HG03175 (cell line): Measurements from ENCODE around the gene KLHL26.

Experiments used
- ATAC-seq: cut with Tn5 transposase; IDR thresholded peaks from one replicate; pipeline ENCODE4 v1.9.1; 2021; ENCODE audit warnings: mild to moderate bottlenecking, moderate library complexity; ENCODE audit not compliant: unreplicated experiment

KLHL26 gene

DNA sequence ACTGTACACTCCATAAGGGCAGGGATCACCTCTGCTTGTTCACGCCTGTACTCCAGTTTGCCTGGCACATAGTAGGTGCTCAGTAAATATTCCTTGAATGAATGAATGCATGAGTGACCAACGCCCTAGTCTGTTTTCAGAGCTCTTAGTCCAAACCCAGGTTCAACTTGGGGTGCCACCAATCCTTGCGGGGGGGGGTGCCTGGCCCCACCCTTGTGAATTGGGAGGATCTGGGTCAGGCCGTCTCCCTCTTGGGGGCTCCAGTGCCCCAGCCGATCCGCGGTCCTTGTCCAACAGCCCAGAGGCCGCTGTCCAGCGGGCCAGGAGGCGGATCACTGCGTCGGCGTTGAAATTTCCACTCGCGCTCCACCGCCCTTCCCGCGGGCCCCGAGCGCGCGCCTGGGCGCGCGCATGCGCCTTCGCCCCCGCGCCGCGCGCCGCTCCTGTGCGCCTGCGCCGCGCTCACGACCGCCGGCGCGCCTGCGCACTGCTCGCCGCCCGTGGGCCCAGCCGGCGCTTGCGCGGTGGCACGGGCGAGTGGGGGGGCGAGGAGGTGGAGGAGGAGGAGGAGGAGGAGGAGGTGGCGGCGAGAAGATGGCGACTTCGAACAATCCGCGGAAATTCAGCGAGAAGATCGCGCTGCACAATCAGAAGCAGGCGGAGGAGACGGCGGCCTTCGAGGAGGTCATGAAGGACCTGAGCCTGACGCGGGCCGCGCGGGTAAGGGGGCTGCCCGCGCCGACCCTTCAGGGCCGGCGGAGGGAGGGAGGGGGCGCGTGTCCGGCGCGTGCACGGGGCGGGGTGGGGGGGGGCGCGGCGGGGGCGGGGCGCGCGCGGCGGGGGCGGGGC is 46.5 kb downstream of the KLHL26 start, which contains the start of gene CRTC1:
TSS of gene CRTC1 (plus strand) at position 572 of the 849 bp plus-strand sequence. CDS start at position 595, 23 bp downstream.
- ATAC-seq, result peak; percentile 79

DNA sequence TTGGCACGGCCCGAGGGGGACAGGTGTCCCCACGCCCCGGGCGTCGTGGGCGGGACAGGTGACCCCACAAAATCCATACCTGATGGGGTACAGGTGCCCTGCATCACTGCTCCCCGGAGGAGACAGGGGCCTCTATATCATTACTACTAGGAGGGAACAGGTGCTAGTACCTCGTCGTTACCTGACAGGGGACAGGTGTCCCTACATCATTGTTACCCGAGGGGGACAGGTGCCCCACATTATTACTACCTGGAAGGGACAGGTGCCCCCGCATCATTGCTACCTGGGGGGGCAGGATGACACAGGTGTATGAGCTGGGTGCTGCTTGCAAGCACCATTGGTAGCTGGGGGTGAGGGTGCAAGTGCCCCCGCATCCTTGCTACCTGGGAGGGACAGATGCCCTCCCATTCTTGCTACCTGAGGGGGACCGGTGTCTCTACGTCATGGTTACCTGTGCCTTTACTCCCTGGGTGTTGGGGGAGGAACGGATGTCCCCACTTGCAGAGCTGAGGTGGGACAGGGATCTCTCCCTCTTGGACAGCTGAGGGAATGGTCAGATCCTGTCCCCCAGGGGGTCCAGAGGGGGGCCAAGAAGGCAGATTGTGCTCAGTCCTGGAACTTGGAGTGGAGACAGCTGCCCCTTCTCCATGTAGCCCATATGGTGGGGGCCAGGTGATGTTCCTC is 47.3 kb downstream of the KLHL26 start:
- no peak for ATAC-seq

DNA sequence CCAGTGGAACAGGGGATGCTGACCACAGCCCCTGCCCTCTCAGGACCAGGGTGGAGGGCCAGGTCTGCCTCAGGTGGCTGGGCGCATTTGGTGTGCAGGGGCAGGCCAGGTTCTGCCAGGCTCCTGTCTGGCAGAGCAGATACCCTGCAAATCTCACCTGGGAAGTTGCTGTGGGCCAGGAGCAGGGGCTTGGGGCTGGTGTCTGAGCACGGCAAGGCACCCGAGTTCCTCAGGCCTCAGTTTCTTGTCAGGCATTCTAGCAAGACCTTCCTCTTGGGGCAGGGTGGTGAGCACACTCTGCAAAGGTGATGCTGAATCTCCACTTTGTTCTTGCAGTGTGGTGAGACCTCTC is 47.8 kb downstream of the KLHL26 start:
- ATAC-seq, result no peak

DNA sequence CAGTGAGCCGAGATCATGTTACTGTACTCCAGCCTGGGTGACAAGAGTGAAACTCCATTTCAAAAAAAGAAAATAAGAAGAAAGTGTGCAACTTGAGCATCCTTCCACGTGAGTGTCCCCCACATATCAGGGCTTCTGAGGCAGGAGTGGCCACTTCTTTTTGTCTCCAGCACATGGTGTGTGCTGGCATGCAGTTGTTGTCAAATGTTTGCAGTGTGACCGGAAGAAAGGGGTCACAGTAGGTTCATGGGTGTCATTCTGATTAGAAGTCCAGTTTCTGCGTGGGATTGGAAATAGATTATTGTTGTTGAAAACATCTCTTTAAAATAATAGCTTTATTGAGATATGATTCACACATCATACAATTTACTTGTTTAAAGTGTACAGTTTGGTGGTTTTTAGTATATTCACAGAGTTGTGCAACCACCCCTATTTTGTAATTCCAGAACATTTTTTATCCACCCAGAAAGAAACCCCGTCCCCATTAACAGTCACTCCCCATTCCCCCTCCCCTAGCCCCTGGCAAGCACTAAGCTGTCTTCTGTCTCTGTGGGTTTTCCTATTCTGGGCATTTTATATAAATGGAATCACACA is 48.9 kb downstream of the KLHL26 start:
- ATAC-seq, result no peak

DNA sequence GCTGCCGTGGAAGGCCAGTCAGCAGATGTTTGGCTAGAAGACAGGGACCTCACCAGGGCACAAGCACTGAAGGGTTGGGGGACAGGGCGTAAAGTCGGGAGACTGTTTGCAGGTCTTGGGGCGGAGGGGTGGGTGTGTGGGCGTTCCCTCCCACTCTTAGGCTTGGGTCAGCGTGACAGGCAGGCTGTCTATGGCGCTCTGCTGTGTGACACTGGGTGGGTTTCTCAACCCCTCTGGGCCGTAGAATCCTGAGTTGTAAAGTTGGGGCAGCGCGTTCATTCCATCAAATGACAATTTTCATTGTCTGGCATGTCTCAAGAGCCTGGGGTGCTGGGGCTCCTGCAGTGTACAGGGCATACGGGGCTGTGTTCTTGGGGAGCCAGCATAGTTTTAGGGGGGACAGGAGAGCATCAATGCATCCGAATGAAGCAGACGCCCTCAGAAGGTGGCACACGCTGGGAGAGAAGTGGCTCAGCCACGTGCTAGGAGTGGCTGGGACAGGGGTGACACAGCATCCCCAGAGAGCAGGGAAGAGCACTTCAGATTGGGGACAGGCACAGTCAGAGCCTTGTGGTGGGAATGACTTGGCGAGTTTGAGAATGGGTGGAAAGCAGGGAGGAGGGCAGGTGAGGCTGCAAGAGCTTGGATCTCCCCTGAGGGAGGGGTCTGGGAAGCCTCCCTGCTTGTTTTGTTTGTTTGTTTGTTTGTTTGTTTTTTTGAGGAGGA is 51.1 kb downstream of the KLHL26 start:
- ATAC-seq, result no peak

DNA sequence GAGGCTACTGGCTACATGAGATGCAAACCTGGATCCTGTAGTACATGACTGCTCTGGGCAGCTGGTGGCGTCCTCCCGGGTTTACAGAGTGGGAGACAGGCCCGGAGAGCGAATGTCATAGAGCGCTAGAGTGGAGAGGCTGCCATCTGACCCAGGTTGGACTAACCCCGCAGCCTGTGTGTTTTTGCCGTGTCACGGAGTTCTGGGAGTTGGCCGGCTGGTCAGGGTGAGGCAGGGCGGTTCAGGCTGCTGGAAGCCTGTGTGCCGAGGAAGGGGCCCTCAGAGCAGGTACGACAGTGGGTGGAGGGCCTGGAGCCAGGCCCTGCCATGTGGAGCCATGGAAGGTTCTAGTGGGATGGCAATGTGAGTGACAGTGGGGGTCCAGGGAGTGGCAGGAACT is 59.2 kb downstream of the KLHL26 start:
- no peak for ATAC-seq

DNA sequence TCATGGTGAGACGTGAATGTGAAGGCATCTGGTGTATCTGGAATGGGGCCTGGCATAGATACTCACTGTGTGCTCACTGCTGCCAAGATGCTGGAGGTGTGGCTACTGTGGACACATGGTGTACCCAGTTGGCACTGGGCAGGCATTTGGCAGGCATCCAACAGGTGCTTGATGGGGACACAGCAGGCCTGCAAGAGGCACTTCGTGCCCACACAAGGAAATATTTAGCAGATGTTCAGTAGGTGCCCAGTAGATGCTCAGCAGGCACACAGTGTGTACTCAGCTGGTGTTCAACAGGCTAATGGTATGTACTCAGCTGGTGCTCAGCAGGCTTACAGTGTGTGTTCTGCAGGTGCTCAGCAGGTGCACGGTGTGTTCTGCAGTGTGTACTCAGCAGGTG is 60.9 kb downstream of the KLHL26 start:
- ATAC-seq, result no peak

DNA sequence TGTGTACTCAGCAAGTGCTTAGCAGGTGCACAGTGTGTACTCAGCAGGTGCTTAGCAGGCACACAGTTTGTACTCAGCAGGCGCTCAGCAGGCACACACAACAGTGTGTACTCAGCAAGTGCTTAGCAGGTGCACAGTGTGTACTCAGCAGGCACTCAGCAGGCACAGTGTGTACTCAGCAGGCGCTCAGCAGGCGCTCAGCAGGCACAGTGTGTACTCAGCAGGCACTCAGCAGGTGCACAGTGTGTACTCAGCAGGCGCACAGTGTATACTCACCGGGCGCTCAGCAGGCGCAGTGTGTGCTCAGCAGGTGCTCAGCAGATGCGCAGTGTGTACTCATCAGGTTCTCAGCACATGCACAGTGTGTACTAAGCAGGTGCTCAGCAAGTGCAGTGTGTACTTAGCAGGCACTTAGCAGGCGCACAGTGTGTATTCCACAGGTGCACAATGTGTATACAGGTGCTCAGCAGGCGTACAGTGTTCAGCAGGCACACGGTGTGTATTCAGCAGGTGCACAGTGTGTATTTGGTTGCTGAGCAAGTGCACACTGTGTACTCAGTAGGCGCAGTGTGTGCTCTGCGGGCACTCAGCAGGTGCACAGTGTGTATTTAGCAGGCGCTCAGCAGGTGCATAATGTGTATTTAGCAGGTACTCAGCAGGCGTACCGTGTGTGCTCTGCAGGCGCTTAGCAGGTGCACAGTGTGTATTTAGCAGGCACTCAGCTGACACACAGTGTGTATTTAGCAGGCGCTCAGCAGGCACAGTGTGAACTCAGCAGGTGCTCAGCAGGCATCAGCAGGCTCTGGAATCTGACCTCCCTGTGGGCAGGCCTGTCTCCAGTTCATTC is 61.7 kb downstream of the KLHL26 start:
- ATAC-seq, result no peak

DNA sequence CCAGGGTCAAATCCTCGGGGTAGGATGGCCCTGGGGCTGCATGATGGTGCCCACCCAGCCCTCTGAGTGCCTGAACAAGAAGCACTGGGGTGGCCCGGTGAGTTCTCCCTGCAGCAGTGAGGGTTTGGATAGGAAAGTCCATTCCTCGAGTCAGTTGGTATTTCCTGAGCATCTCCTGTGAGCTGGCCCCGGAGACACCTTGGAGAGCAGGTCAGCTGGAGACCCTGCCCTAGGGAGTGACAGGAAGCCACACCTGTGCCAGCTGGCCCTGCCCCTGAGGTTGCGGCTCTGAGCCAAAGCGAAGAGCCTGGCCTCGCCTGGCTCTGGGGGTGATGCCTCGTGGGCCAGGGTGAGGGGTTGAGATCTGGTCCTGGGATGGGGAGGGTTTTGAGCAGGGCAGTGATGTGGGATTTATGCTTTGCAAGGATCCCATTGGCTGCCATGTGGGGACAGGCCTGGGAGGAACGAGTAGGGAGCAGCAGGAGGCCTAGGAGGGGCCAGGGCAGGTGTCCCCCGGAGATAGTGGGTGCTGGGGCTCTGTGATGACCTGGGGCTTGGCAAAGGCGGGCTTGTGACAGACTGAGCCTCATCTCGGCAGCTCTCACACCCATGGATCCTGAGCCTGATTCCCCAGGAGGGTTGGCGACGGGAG is 62.7 kb downstream of the KLHL26 start:
- no peak for ATAC-seq

DNA sequence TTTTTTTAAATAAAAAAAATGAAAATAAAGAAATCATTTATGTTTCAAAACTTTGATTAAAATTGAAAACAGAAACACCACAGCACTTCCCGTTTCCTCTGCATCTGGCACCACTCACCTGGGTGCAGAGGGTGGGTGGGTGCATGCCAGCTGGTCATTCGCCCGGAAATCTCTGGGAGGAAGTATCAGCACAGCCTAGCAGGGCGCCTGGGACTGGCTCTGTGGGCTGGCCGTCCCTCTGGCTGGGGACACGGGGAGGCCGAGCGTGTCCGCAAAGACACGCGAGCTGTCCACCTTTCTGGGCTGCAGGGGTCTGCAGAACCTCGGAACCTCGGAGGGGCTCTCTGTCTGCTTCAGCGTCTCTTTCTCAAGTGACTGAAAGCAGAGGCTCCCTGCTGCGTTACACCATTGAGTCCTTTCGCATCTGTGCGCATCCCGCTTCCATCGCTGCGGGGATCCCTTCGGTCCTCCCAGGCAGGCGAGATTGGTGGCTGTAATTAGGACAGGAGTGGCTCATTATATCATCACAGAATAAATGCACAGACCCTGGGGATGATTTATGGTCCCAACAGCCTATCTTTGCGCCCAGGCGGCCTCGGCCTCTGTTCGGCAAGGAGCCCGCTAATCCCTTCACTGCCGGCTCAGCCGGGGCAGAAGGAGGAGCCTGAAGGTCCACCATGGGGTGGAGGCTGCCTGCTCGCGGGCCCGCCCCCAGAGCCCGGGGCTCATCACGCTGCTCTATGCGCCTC is 63.8 kb downstream of the KLHL26 start:
- peak; percentile 73 for ATAC-seq

DNA sequence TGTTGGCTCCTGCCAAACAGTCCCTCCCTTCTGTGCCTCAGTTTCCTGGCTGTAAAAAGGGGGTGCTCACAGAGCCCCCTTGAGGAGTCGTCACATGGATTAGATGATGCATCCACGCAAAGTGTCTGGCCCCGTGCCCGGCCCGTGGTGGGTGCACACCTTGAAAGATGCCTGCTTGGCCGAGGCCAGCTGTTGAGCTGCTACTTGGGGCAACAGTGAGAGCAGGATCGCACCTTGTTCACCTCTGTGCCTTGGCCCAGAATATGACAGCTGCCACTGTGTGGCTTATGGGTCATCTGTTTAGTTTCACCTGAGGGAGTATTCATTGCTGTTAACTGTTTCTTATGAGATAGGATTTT is 64.4 kb downstream of the KLHL26 start:
- ATAC-seq, result peak; percentile 35

DNA sequence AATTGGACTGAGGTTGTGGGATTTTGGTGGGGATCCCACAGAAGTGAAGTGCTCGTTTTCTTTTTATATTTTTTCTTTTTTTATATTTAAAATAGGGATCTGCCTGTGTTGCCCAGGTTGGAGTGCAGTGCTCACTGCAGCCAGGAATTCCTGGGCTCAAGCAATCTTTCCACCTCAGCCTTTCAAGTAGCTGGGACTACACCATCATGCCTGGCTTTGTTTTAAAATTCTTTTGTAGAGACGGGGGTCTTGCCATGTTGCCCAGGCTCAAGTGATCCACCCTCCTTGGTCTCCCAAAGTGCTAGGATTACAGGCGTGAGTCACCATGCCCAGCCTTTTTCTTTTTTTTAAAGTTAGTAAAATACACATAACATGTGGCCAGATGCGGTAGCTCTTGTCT is 67.2 kb downstream of the KLHL26 start:
- ATAC-seq, result no peak

DNA sequence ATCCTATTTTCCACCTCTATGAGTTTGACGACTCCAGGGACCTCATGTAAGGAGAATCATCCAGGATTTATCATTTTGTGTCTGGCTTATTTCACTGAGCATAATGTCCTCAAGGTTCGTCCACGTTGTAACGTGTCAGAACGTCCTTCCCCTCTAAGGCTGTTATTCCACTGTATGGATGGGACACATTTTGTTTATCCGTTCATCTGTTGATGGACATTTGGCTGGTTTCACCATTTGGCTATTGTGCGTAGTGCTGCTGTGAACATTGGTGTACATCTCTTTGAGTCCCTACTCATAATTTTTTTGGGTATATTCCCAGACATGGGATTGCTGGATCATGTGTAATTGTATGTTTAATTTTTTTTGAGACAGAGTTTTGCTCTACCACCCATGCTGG is 68.1 kb downstream of the KLHL26 start:
- ATAC-seq, result no peak

DNA sequence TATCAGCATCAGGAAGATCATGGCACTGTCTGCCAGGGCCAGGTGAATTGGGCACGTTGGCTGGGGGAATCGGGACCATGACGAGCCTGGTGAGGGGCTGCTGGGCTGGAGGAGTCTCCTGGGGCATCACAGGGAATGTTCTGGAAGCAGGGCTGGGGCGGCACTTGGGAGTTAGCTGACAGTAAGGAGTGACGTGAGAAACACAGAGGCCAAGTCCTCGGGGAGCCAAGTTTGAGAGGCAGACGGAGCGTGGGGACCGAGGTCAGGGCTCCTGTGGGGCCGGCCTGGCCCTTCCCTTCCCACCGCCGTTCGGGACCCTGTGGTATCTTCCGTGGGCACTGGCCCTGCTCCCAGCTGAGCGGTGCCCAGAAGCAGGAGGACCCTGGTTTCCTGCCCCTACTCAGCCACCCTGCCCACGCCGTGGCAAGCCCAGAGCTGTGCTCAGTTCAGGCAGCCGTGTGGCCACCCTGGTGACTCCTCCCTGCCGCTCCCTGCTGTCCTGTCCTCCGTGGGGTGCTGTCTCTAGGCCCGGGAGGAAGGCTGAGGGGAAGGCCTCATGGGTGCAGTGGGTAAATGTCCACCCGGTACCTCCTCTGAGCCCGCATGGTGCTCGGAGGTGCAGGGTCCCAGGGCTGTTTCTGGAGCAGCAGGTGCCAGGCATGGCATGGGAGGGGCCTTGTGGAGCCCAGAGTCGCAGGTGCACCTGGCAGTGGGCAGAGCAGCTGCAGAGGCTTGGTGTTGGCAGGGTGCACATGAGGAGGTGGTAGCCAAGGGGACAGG is 71.8 kb downstream of the KLHL26 start:
- ATAC-seq, result no peak

DNA sequence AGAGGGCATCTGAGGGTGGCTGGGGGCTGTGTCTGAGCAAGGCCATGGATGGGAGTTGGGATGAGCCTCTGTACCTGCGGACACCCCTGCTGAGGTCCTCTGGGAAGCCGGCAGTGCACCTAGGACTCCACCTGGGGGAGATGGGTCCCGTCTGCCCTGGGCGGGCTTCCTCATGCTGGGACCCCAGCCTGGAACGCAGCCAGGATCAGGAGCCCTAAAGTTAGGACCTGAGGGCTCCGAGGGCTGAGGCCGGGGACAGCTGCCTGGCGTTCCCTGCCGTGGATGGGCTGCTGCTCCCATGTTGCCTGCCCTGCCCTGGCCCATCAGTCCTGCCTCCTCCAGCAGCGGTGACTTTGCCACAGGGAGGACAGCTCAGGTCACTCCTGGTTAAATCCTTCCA is 72.7 kb downstream of the KLHL26 start:
- no peak for ATAC-seq

DNA sequence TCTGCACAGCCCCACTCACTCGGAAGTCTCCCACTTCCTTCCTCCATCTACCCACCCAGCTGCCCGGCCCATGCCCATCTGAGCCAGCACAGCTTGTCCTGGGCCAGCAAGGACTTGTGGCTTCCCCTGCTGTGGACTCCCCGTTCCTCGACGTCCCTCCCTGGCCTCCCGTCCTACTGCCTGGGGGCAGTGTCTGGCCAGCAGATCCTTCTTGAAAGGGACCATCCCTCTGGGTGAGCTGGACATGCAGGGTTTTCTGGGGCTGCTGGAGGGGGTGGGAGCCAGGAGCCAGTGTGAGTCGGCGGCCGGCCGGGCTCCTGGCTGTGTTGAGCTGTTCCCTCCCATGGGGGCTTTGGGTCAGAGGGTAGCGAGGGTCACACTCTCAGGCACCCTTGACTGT is 73.4 kb downstream of the KLHL26 start:
- no peak for ATAC-seq

DNA sequence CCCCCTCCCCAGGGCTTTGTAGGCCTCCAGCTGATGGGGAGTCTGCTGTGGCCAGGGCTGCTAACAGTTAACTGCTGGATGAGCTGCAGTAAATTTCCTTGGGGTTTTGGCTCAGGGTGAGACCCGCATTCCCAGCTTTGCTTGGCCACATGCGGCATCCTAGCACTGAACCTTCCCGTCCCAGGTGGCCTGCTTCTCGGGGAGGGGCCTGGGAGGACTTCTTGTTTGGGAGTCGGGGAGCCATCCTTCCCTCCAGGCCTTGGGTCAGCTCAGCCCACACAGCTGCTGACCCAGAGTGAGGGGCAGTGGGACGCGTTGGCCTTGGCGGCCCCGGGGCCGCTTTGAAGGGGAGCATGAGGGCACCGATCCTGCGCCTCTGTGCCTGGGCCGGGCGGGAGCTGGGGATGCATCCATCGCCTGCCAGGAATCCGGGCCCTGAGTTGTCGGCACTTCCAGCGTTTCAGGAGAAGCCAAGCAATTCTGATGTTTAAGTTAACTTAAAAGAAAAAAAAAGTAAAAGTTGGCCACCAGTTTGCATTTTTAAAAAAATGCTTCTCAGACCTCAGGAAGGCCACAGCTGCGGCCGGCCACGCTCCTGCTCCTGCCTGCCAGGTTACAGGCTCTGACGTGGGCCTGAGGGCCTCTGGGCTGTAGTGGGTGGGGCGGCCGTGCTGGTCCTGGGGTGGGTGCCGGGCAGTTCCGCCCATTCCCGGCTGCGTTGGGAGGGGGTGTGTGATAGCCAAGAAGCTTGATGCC is 74.3 kb downstream of the KLHL26 start:
- ATAC-seq, result no peak

DNA sequence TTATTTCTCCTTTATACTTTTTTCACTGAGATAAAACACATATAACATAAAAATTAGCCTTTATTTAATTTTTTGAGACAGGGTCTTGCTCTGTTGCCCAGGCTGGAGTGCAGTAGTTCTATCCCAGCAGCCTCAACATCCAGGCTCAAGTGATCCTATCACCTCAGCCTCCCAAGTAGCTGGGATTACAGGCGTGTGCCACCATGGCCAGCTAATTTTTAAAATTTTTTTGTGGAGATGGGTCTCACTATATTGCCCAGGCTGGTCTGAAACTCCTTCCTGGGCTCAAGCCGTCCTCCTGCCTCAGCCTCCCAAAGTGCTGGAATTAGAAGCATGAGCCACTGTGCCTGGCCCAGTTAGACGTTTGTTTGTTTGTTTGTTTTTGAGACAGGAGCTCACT is 75.1 kb downstream of the KLHL26 start:
- ATAC-seq, result no peak
